Tibial nerve (tissue), 4 donors: Measurements from ENCODE around the gene SERPINB2. TPM values are rescaled to one million over a fixed set of nuclear protein-coding genes. Genes with fewer than 3 reads are reported as not detected.

Experiments
- DNase-seq, 2 donors: peaks; one replicate each; pipeline ENCODE4 v3.0.0-alpha.2; 2019; ENCODE audit warnings: low spot score in 2 of 2
- H3K27ac ChIP-seq, 4 donors: fragments of 200-600 bp; sonication (generic) in 3 of 4; one replicate each; pipeline ENCODE4 v1.5.1; 2017 to 2019; ENCODE audit warnings: mild to moderate bottlenecking in 1 of 4
- H3K27me3 ChIP-seq, 2 donors: fragments of 200-600 bp; sonication (generic) in 1 of 2; one replicate each; pipeline versions ENCODE4 v1.5.1 to v1.6.0; 2017 to 2019
- H3K36me3 ChIP-seq, 3 donors: fragments of 200-600 bp; sonication (generic); one replicate each; pipeline ENCODE4 v1.5.1; 2018 to 2019
- H3K4me1 ChIP-seq, 4 donors: fragments of 200-600 bp; sonication (generic) in 3 of 4; one replicate each; pipeline ENCODE4 v1.5.1; 2017 to 2019
- H3K4me3 ChIP-seq, 4 donors: fragments of 200-600 bp; sonication (generic) in 3 of 4; one replicate each; pipeline ENCODE4 v1.5.1; 2017 to 2019; ENCODE audit warnings: mild to moderate bottlenecking in 1 of 4, moderate library complexity in 1 of 4
- H3K9me3 ChIP-seq, 4 donors: fragments of 200-600 bp; sonication (generic) in 3 of 4; one replicate each; pipeline ENCODE4 v1.5.1; 2017 to 2019
- EP300 ChIP-seq, 2 donors: sonication (generic); formaldehyde crosslinking; IDR thresholded peaks; one replicate each; pipeline ENCODE4 v1.6.1; 2017; ENCODE audit warnings: antibody characterized with exemption in 2 of 2, mild to moderate bottlenecking in 1 of 2
- POLR2A ChIP-seq, 2 donors: fragments of 450-650 bp; IDR thresholded peaks; one replicate each; pipeline ENCODE4 v1.6.1; 2017; ENCODE audit warnings: antibody characterized with exemption in 2 of 2, mild to moderate bottlenecking in 2 of 2, moderate library complexity in 2 of 2
- WGBS, 2 donors: methylation state at CpG; one replicate each; pipeline ENCODE4 v1.1.5; 2018; 5-methylcytosine and 5-hydroxymethylcytosine counted together
- total RNA-seq, 4 donors: library from RNA; depleted of rRNA; stranded (reverse); fragments of >200 nt; gene quantifications; one replicate each; pipeline ENCODE4 v1.1.0, GENCODE V29; 2016
- TF ChIP-seq, protein P1 (sequence below), 5 experiments: fragments of 200-600 bp in 3 of 5; fragments of 450-650 bp in 2 of 5; sonication (generic) in 3 of 5; IDR thresholded peaks; one replicate each; pipeline ENCODE4 v1.5.1; 2016 to 2019; ENCODE audit warnings: antibody characterized with exemption in 5 of 5, mild to moderate bottlenecking in 3 of 5, moderate library complexity in 2 of 5

SERPINB2 gene
- total RNA-seq, 4 donors from 2014 or later: not detected

- H3K9me3 ChIP-seq: no peaks in the 10 kb centered on the region
- no peaks in the 10 kb centered on the region for H3K36me3 ChIP-seq
- no peak for DNase-seq
- TF ChIP-seq EP300 (IDR thresholded peaks at IDR 0.05): no peak
- TF ChIP-seq, protein P1, sequence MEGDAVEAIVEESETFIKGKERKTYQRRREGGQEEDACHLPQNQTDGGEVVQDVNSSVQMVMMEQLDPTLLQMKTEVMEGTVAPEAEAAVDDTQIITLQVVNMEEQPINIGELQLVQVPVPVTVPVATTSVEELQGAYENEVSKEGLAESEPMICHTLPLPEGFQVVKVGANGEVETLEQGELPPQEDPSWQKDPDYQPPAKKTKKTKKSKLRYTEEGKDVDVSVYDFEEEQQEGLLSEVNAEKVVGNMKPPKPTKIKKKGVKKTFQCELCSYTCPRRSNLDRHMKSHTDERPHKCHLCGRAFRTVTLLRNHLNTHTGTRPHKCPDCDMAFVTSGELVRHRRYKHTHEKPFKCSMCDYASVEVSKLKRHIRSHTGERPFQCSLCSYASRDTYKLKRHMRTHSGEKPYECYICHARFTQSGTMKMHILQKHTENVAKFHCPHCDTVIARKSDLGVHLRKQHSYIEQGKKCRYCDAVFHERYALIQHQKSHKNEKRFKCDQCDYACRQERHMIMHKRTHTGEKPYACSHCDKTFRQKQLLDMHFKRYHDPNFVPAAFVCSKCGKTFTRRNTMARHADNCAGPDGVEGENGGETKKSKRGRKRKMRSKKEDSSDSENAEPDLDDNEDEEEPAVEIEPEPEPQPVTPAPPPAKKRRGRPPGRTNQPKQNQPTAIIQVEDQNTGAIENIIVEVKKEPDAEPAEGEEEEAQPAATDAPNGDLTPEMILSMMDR (IDR thresholded peaks at IDR 0.05): no peak
- no peak for TF ChIP-seq POLR2A (IDR thresholded peaks at IDR 0.05)
- no peaks in the 10 kb centered on the region for H3K27me3 ChIP-seq
- H3K4me3 ChIP-seq: no peak overlapping the region
- WGBS, 2 donors: 85 to 88% methylated on average over 4 of the region's 4 CpGs
- H3K4me1 ChIP-seq: no peaks in the 10 kb centered on the region
- no peak overlapping the region for H3K27ac ChIP-seq
Measured at GRCh38 chr18:63892566-63892965, 5.1 kb downstream of the SERPINB2 start.

DNA sequence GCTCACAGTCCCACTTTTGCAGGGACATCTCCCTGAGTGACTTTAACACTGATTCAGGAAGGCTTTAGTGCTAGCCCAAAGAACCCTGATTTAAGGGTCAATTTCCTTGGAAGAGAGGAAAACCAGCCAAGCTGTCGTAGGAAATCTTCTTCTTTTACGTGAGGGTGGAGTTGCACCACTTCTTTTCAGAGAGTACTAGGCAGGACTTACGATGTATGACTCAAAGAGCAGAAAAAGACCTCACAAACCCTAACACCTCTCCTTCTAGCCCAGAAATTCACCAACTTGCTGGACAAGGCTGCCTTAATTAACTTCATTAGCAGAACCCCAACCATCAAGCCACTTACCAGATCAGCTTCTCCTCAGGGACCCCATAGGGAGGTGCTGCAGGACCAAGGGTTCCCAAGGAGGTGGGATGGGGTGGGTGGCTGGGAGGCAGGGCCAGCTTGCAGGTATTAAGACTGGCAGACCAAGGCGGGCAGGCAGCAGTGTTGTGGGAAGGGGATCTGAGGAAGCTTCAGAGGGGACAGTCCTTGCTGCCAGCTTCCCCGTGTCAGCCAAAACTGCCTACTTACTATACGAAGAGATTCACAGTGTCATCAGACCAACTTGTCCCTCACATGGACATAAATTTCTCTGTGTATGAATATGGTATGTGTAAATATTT is 6.7 kb downstream of the SERPINB2 start:
- DNase-seq: no peak
- Histone ChIP-seq H3K36me3 (no peaks in the 10 kb centered on the region), H3K27me3 (no peaks in the 10 kb centered on the region), H3K9me3 (no peaks in the 10 kb centered on the region), H3K4me1 (no peaks in the 10 kb centered on the region), H3K4me3 (no peak overlapping the region), H3K27ac (no peak overlapping the region)
- WGBS, 2 donors: 71 to 85% methylated on average over 6 of the region's 6 CpGs
- TF ChIP-seq EP300 (IDR thresholded peaks at IDR 0.05) (no peak), POLR2A (IDR thresholded peaks at IDR 0.05) (no peak)
- TF ChIP-seq, protein P1 (IDR thresholded peaks at IDR 0.05): no peak

- DNase-seq: no peak
- WGBS, 2 donors: 69 to 71% methylated on average over 6 of the region's 6 CpGs
- Histone ChIP-seq H3K4me1 (no peaks in the 10 kb centered on the region), H3K27ac (no peak overlapping the region), H3K27me3 (no peaks in the 10 kb centered on the region), H3K4me3 (no peak overlapping the region), H3K9me3 (no peaks in the 10 kb centered on the region), H3K36me3 (no peaks in the 10 kb centered on the region)
- TF ChIP-seq, protein P1 (IDR thresholded peaks at IDR 0.05): no peak
- TF ChIP-seq POLR2A (IDR thresholded peaks at IDR 0.05): no peak
- no peak for TF ChIP-seq EP300 (IDR thresholded peaks at IDR 0.05)
Measured at GRCh38 chr18:63895190-63895589, 7.7 kb downstream of the SERPINB2 start.

DNA sequence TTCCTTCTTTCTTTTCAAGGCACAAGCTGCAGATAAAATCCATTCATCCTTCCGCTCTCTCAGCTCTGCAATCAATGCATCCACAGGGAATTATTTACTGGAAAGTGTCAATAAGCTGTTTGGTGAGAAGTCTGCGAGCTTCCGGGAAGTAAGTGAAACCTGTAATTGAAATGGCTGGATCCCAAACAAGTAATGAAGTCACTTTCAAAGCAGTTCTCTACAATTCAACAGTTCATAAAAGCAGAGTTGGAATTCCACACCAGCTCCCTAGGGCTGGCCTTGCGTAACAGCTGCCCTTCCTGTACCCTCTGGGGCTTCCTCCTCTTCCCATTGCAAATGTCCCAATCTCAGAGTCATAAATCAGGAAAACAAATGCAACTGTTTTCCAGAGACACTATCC is 9.6 kb downstream of the SERPINB2 start:
- no peaks in the 10 kb centered on the region for H3K27me3 ChIP-seq
- DNase-seq: no peak
- H3K36me3 ChIP-seq: no peaks in the 10 kb centered on the region
- no peak overlapping the region for H3K4me3 ChIP-seq
- H3K27ac ChIP-seq: no peak overlapping the region
- no peaks in the 10 kb centered on the region for H3K9me3 ChIP-seq
- H3K4me1 ChIP-seq: no peaks in the 10 kb centered on the region
- WGBS, 2 donors: 35 to 45% methylated on average over 4 of the region's 4 CpGs
- TF ChIP-seq POLR2A (IDR thresholded peaks at IDR 0.05): no peak
- TF ChIP-seq, protein P1 (IDR thresholded peaks at IDR 0.05): no peak
- TF ChIP-seq EP300 (IDR thresholded peaks at IDR 0.05): no peak

- H3K4me1 ChIP-seq: no peaks in the 10 kb centered on the region
- DNase-seq: no peak
- no peak overlapping the region for H3K4me3 ChIP-seq
- no peak overlapping the region for H3K27ac ChIP-seq
- no peak for TF ChIP-seq EP300 (IDR thresholded peaks at IDR 0.05)
- TF ChIP-seq, protein P1 (IDR thresholded peaks at IDR 0.05): no peak
- TF ChIP-seq POLR2A (IDR thresholded peaks at IDR 0.05): no peak
- H3K9me3 ChIP-seq: no peaks in the 10 kb centered on the region
- no peaks in the 10 kb centered on the region for H3K27me3 ChIP-seq
- no peaks in the 10 kb centered on the region for H3K36me3 ChIP-seq
Measured at GRCh38 chr18:63899206-63899605, 11.7 kb downstream of the SERPINB2 start.
